WTC11 (cell line): ENCODE data around the gene CYP4F22.

Experiments used
- CTCF ChIP-seq: fragments of 200-600 bp; IDR thresholded peaks from 2 replicates; pipeline ENCODE4 v1.8.0; 2022; ENCODE audit warnings: antibody characterized with exemption
- TCF7 ChIP-seq: sonication (generic); formaldehyde crosslinking; IDR thresholded peaks from 2 replicates; pipeline ENCODE4 v1.8.0; 2022; ENCODE audit warnings: mild to moderate bottlenecking, low read depth, missing genetic modification reagents, moderate library complexity
- ZNF138 ChIP-seq: sonication (generic); formaldehyde crosslinking; conservative IDR thresholded peaks from 2 replicates; pipeline ENCODE4 v1.8.1; 2022; ENCODE audit warnings: mild to moderate bottlenecking, moderate library complexity, missing genetic modification reagents
- TF ChIP-seq, protein P1 (sequence below): sonication (generic); formaldehyde crosslinking; IDR thresholded peaks from 2 replicates; pipeline ENCODE4 v1.8.1; 2022; ENCODE audit warnings: mild to moderate bottlenecking, missing genetic modification reagents, moderate library complexity, borderline replicate concordance

DNA sequence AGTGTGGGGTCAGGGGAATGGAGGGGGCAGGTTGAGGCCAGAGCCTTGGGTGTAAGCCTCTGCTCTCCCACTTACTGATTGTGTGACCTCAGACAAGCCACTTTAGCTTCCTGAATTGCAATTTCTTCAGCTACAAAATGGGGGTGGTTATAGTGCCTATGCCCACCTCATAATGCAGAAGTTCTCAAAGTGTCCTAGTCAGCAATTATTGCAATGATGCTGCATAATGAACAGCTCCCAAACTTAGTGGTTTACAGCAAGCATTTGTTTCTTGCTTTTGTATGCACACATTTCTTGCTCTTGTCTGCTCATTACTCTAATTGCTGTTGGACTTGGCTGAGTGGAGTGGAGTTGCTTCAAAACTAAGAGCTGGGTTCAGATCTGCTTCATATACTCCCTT is 36.0 kb downstream of the CYP4F22 start:
- TF ChIP-seq CTCF (no peak), ZNF138 (CRISPR knock-in tag) (no peak), TCF7 (CRISPR knock-in tag) (no peak)
- TF ChIP-seq, protein P1, sequence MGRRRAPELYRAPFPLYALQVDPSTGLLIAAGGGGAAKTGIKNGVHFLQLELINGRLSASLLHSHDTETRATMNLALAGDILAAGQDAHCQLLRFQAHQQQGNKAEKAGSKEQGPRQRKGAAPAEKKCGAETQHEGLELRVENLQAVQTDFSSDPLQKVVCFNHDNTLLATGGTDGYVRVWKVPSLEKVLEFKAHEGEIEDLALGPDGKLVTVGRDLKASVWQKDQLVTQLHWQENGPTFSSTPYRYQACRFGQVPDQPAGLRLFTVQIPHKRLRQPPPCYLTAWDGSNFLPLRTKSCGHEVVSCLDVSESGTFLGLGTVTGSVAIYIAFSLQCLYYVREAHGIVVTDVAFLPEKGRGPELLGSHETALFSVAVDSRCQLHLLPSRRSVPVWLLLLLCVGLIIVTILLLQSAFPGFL (CRISPR knock-in tag): no peak
